ENCODE data around the gene KIF13A.

GRCh38 chr6:17866876-17867444, 120.5 kb downstream of the KIF13A start:
- TF ChIP-seq POLR2AphosphoS5 (IDR thresholded peaks at IDR 0.05) (no peak), CTCF (IDR thresholded peaks at IDR 0.05 in 8 of 11, conservative IDR thresholded peaks at IDR 0.05 in 3 of 11) (no peak), POLR2A (IDR thresholded peaks at IDR 0.05) (no peak)

All from spleen (tissue), 7 donors.